GM23248 (cell line): ENCODE measurements around the gene POLD1. TPM values are rescaled to one million over a fixed set of nuclear protein-coding genes. Genes with fewer than 3 reads are reported as not detected.

Source experiments
- DNase-seq: peaks from one replicate; pipeline ENCODE4 v3.0.0-alpha.2; 2015
- H2AFZ ChIP-seq: fragments of 200-600 bp; sonication (generic); 2 replicates; pipeline ENCODE4 v1.6.1; 2016; ENCODE audit warnings: antibody characterized with exemption
- H3F3A ChIP-seq: fragments of 200-600 bp; sonication (generic); 2 replicates; pipeline ENCODE4 v1.6.1; 2016; ENCODE audit warnings: mild to moderate bottlenecking, antibody characterized with exemption, mixed run types; ENCODE audit not compliant: insufficient read depth
- H3K27ac ChIP-seq: fragments of 200-600 bp; sonication (generic); 2 replicates; pipeline ENCODE4 v1.5.1; 2016; ENCODE audit warnings: mild to moderate bottlenecking
- H3K27me3 ChIP-seq: fragments of 200-600 bp; sonication (generic); replicated peaks from 2 replicates; pipeline ENCODE4 v1.6.1; 2016; ENCODE audit warnings: mild to moderate bottlenecking; ENCODE audit not compliant: insufficient read depth
- H3K36me3 ChIP-seq: fragments of 200-600 bp; sonication (generic); 2 replicates; pipeline ENCODE4 v1.6.1; 2016; ENCODE audit warnings: low read depth, mild to moderate bottlenecking
- H3K4me1 ChIP-seq: fragments of 200-600 bp; sonication (generic); 2 replicates; pipeline ENCODE4 v1.6.1; 2016; ENCODE audit warnings: mild to moderate bottlenecking; ENCODE audit not compliant: insufficient read depth
- H3K4me2 ChIP-seq: fragments of 200-600 bp; sonication (generic); one replicate; pipeline ENCODE4 v1.6.1; 2016; ENCODE audit warnings: mild to moderate bottlenecking; ENCODE audit not compliant: unreplicated experiment
- H3K4me3 ChIP-seq: fragments of 200-600 bp; sonication (generic); 2 replicates; pipeline ENCODE4 v1.5.1; 2016; ENCODE audit warnings: mild to moderate bottlenecking
- H3K79me2 ChIP-seq: fragments of 200-600 bp; sonication (generic); 2 replicates; pipeline ENCODE4 v1.6.1; 2016; ENCODE audit warnings: mild to moderate bottlenecking; ENCODE audit not compliant: insufficient read depth
- H3K9ac ChIP-seq: fragments of 200-600 bp; sonication (generic); 2 replicates; pipeline ENCODE4 v1.6.1; 2016; ENCODE audit warnings: mild to moderate bottlenecking
- H3K9me2 ChIP-seq: fragments of 200-600 bp; sonication (generic); 2 replicates; pipeline ENCODE4 v1.6.1; 2016; ENCODE audit warnings: mixed run types, mild to moderate bottlenecking, moderate library complexity; ENCODE audit not compliant: insufficient read depth
- H3K9me3 ChIP-seq: fragments of 200-600 bp; sonication (generic); one replicate; pipeline ENCODE4 v1.6.1; 2017; ENCODE audit warnings: low read depth
- H4K20me1 ChIP-seq: fragments of 200-600 bp; sonication (generic); 2 replicates; pipeline ENCODE4 v1.6.0; 2016; ENCODE audit not compliant: insufficient read depth
- EZH2 ChIP-seq: fragments of 200-600 bp; sonication (generic); IDR thresholded peaks from 2 replicates; pipeline ENCODE4 v1.6.1; 2018; ENCODE audit warnings: antibody characterized with exemption, mild to moderate bottlenecking; ENCODE audit not compliant: insufficient read depth, poor library complexity, severe bottlenecking
- EZH2phosphoT487 ChIP-seq: fragments of 200-600 bp; sonication (generic); IDR thresholded peaks from 2 replicates; pipeline ENCODE4 v1.6.1; 2018; ENCODE audit warnings: antibody characterized with exemption, moderate library complexity, mild to moderate bottlenecking, low read depth; ENCODE audit not compliant: insufficient read depth
- WGBS, 2 experiments: methylation state at CpG; one replicate each; pipeline ENCODE4 v1.1.6; 2015 to 2017; ENCODE audit warnings: low lambda C conversion rate in 2 of 2, low coverage in 1 of 2; ENCODE audit errors: missing lambda C conversion rate in 2 of 2; 5-methylcytosine and 5-hydroxymethylcytosine counted together
- in situ Hi-C: fragments of 300-500 bp; cut with MboI; formaldehyde crosslinking; loops from 2 replicates; pipeline ENCODE4 v1.15.0; 2020
- polyA plus RNA-seq: library from polyadenylated mRNA; unstranded; fragments of >200 nt; fragmentation: Nextera tagmentation; extraction: Ambion mirVana; gene quantifications from 2 replicates; pipeline ENCODE4 v1.2.1, GENCODE V29; 2016
- total RNA-seq: library from RNA; depleted of rRNA; stranded (reverse); fragments of >200 nt; shearing (Covaris generic); gene quantifications from 2 replicates; pipeline ENCODE4 v1.2.3, GENCODE V29; 2014

POLD1 gene
- total and polyA plus RNA-seq, 2 experiments from 2014 or later = 12.6 to 18.3 TPM

DNA sequence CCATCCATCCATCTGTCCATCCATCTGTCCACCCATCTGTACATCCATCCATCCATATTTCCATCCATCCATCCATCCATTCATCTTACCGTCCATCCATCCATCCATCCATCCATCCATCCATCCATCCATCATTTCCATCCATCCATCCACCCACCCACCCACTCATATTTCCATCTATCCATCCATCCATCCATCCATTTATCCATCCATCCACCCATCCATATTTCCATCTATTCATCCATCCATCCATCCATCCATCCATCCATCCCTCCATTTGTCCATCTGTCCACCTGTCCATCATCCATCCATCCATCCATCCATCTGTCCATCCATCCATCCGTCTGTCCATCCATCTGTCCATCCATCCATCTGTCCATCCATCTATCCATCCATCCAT lies 71.8 kb downstream of the POLD1 start:
- 21 to 25% methylated on average over 2 of the region's 2 CpGs for WGBS, 2 experiments
- Histone ChIP-seq H3K9me3 (no peaks in the 10 kb centered on the region), H3K4me3 (no peak overlapping the region), H3K4me2 (no peak overlapping the region), H4K20me1 (no peaks in the 10 kb centered on the region), H3K79me2 (no peaks in the 10 kb centered on the region), H3F3A (no peaks in the 10 kb centered on the region), H3K4me1 (no peaks in the 10 kb centered on the region), H2AFZ (no peak overlapping the region), H3K36me3 (no peaks in the 10 kb centered on the region), H3K27ac (no peak overlapping the region), H3K9ac (no peak overlapping the region), H3K27me3 (peaks cover 9% of the 10 kb centered on the region; the same call in 1 of the 2 replicates), H3K9me2 (no peaks in the 10 kb centered on the region)
- TF ChIP-seq EZH2 (no peak), EZH2phosphoT487 (no peak)
- in situ Hi-C loops = no loop called here
- no peak for DNase-seq

DNA sequence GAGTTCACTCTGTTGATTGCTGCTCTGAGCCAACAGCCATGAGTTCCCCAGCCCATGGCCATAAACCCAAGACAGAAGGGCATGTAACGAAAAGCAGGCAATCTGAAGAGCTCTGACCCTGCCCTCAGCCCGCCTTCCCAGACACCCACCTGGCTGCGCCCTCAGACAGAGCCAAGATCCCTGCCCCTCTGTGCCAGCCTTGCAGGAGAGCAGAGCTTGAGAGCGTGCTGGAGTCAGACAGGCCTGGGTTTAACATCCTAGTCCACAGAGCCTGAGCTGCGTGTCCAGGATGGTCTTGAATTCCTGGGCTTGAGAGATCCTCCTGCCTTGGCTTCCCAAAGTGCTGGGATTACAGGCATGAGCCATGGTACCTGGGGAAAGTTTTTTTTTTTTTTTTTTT lies 73.2 kb downstream of the POLD1 start:
- Histone ChIP-seq H3K27ac (no peak overlapping the region), H3K9ac (no peak overlapping the region), H3K9me2 (no peaks in the 10 kb centered on the region), H3K36me3 (no peaks in the 10 kb centered on the region), H2AFZ (no peak overlapping the region), H3K9me3 (no peaks in the 10 kb centered on the region), H3K4me2 (no peak overlapping the region), H4K20me1 (no peaks in the 10 kb centered on the region), H3K4me1 (no peaks in the 10 kb centered on the region), H3K79me2 (no peaks in the 10 kb centered on the region), H3F3A (no peaks in the 10 kb centered on the region), H3K4me3 (no peak overlapping the region), H3K27me3 (peaks cover 9% of the 10 kb centered on the region)
- TF ChIP-seq EZH2 (no peak), EZH2phosphoT487 (no peak)
- 38 to 42% methylated on average over 5 of the region's 5 CpGs for WGBS, 2 experiments
- no peak for DNase-seq
- in situ Hi-C loops = no loop called here

DNA sequence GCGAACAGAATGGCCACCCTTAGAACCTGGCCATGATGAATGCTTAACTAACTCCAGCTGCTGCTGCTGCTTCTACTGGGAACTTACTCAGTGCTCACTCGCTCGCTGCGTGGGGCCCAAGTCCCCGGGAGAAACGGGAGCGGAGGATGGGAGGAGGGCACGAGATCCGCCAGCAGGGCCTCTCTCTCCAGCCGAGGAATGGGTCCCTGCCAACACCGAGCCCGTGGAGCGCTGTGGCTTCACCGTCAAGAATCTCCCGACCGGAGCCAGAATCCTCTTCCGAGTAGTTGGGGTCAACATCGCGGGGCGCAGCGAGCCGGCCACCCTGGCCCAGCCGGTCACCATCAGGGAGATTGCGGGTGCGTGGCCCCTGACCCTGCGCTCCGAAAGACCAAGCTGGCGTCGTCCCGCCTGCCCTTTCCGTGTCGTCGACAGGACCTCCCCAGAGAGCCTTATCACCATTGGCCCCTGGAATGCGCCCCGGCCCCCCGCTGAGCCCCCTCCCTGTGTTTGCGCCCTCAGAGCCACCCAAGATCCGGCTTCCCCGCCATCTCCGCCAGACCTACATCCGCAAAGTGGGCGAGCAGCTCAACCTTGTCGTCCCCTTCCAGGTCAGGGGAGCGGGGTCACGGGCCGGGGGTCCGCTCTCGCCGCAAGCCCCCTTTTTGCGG lies 74.4 kb downstream of the POLD1 start:
- 13 to 22% methylated on average over 36 to 50 of the region's 50 CpGs for WGBS, 2 experiments
- Histone ChIP-seq H3K36me3 (no peaks in the 10 kb centered on the region), H3K9me2 (no peaks in the 10 kb centered on the region)

DNA sequence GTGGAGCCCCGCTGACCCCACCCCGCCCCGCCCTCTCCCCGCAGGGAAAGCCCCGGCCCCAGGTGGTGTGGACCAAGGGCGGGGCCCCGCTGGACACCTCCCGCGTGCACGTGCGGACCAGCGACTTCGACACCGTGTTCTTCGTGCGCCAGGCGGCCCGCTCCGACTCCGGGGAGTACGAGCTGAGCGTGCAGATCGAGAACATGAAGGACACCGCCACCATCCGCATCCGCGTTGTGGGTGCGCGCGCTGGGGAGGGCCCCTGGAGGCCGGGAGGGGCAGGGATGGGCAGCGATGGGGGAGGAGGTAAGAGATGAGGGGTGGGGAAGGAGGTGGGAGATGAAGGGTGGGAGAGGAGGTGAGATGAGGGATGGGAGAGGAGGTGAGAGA lies 74.9 kb downstream of the POLD1 start:
- H3K4me3 ChIP-seq = no peak overlapping the region
- no peaks in the 10 kb centered on the region for H3K79me2 ChIP-seq
- no peaks in the 10 kb centered on the region for H3K9me2 ChIP-seq
- in situ Hi-C loops = no loop called here
- H3F3A ChIP-seq = no peaks in the 10 kb centered on the region
- H3K4me1 ChIP-seq = no peaks in the 10 kb centered on the region
- no peak overlapping the region for H3K9ac ChIP-seq
- no peak overlapping the region for H3K27ac ChIP-seq
- H4K20me1 ChIP-seq = no peaks in the 10 kb centered on the region
- H3K9me3 ChIP-seq = no peaks in the 10 kb centered on the region
- TF ChIP-seq EZH2 (no peak), EZH2phosphoT487 (no peak)
- H2AFZ ChIP-seq = no peak overlapping the region
- WGBS, 2 experiments = 52% methylated on average over 29 of the region's 32 CpGs; no CpG with 5 or more reads in 1 of the 2 experiments
- peaks cover 9% of the 10 kb centered on the region for H3K27me3 ChIP-seq
- H3K4me2 ChIP-seq = no peak overlapping the region
- DNase-seq = no peak
- no peaks in the 10 kb centered on the region for H3K36me3 ChIP-seq

More for the DNA sequence above, 74.4 kb downstream of the POLD1 start:
- Histone ChIP-seq H2AFZ (no peak overlapping the region), H3K4me3 (no peak overlapping the region), H3K27me3 (peaks cover 9% of the 10 kb centered on the region), H3K4me2 (no peak overlapping the region), H3K27ac (no peak overlapping the region), H3K79me2 (no peaks in the 10 kb centered on the region), H4K20me1 (no peaks in the 10 kb centered on the region), H3K9me3 (no peaks in the 10 kb centered on the region), H3F3A (no peaks in the 10 kb centered on the region), H3K4me1 (no peaks in the 10 kb centered on the region), H3K9ac (no peak overlapping the region)
- DNase-seq = peak; percentile 47
- TF ChIP-seq EZH2phosphoT487 = no peak
- TF ChIP-seq EZH2 = no peak
- in situ Hi-C loops = no loop called here
